ENCODE results near the gene CARD9.

CARD9 gene

DNA sequence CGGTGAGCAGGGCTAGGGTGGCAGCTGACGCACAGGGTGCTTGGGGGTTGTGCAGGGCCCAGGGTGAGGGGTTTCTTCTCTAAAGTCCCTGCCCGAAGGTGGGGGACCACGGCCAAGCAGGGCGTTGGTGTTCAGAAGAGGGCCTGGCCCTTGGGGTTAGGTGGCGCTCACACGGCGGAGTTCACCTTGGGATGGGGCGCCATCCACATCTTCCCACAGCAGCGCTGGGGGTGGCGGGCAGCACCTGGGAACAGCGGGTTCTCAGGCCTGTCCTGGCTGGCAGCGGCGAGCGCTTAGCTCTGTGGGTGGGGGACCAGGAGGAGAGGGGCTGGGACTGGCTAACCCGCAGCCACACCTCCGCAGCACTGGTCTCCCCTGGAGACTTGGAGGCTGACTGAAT is 40.0 kb downstream of the CARD9 start:
- Histone ChIP-seq H3K27me3 (ENCODE audit: insufficient read depth, low read depth, severe bottlenecking) (no peaks in the 10 kb centered on the region), H3K4me3 (ENCODE audit: low read depth, low read length) (no peak overlapping the region), H3K27ac (peak overlapping the region; percentile 18), H3K36me3 (peaks cover 71% of the 10 kb centered on the region), H3K9me3 (ENCODE audit: severe bottlenecking) (no peaks in the 10 kb centered on the region)
- TF ChIP-seq, protein P1, sequence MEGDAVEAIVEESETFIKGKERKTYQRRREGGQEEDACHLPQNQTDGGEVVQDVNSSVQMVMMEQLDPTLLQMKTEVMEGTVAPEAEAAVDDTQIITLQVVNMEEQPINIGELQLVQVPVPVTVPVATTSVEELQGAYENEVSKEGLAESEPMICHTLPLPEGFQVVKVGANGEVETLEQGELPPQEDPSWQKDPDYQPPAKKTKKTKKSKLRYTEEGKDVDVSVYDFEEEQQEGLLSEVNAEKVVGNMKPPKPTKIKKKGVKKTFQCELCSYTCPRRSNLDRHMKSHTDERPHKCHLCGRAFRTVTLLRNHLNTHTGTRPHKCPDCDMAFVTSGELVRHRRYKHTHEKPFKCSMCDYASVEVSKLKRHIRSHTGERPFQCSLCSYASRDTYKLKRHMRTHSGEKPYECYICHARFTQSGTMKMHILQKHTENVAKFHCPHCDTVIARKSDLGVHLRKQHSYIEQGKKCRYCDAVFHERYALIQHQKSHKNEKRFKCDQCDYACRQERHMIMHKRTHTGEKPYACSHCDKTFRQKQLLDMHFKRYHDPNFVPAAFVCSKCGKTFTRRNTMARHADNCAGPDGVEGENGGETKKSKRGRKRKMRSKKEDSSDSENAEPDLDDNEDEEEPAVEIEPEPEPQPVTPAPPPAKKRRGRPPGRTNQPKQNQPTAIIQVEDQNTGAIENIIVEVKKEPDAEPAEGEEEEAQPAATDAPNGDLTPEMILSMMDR (IDR thresholded peaks at IDR 0.05; ENCODE audit: low read depth, low read length) = no peak
- DNase-seq = no peak

DNA sequence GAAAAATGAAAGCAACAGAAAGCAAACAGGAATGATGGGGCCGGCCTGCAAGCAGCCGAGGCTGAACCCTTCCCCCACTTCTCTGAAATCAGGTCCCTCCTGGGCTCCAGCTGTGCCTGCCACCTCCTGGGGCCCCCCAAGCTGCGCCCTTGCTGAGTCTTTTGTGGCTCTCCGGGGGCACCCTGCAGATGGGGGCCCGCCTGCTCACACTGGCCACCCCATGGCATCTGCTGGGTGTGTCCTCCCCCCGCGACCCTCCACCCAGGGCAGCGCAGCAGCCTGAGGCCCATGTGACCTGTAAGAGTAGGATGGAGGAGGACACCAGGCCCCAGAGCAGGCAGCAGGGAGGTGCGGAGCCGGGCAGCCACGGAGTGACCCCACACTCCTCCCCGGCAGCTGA is 40.4 kb downstream of the CARD9 start:
- TF ChIP-seq, protein P1 (IDR thresholded peaks at IDR 0.05; ENCODE audit: low read depth, low read length) = no peak
- Histone ChIP-seq H3K4me3 (ENCODE audit: low read depth, low read length) (no peak overlapping the region), H3K27me3 (ENCODE audit: insufficient read depth, low read depth, severe bottlenecking) (no peaks in the 10 kb centered on the region), H3K27ac (peak overlapping the region; percentile 18), H3K36me3 (peaks cover 67% of the 10 kb centered on the region), H3K9me3 (ENCODE audit: severe bottlenecking) (no peaks in the 10 kb centered on the region)
- no peak for DNase-seq

DNA sequence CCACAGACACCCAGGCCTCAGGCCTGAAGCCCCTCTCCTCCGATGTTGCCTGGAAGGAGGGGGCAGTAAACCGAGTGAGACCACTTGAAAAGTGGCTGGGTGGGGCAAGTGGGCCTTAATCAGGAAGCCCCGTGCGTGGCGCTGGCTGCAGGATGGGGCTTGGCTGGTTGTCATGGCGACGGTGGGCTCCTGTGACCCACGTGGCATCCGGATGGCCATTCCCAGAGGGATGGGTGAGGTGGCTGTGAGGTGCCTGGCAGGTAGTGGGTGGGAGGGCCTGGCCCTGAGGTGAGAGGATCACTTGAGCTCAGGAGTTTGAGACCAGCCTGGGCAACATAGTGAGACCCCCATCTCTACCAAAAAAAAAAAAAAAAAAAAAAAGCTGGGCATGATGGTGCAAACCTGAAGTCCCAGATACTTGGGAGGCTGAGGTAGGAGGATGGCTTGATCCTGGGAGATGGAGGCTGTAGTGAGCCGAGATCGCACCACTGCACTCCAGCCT is 40.9 kb downstream of the CARD9 start:
- Histone ChIP-seq H3K36me3 (peaks cover 62% of the 10 kb centered on the region), H3K9me3 (ENCODE audit: severe bottlenecking) (no peaks in the 10 kb centered on the region), H3K27me3 (ENCODE audit: insufficient read depth, low read depth, severe bottlenecking) (no peaks in the 10 kb centered on the region), H3K27ac (no peak overlapping the region), H3K4me3 (ENCODE audit: low read depth, low read length) (no peak overlapping the region)
- TF ChIP-seq, protein P1 (IDR thresholded peaks at IDR 0.05; ENCODE audit: low read depth, low read length) = no peak
- DNase-seq = no peak

DNA sequence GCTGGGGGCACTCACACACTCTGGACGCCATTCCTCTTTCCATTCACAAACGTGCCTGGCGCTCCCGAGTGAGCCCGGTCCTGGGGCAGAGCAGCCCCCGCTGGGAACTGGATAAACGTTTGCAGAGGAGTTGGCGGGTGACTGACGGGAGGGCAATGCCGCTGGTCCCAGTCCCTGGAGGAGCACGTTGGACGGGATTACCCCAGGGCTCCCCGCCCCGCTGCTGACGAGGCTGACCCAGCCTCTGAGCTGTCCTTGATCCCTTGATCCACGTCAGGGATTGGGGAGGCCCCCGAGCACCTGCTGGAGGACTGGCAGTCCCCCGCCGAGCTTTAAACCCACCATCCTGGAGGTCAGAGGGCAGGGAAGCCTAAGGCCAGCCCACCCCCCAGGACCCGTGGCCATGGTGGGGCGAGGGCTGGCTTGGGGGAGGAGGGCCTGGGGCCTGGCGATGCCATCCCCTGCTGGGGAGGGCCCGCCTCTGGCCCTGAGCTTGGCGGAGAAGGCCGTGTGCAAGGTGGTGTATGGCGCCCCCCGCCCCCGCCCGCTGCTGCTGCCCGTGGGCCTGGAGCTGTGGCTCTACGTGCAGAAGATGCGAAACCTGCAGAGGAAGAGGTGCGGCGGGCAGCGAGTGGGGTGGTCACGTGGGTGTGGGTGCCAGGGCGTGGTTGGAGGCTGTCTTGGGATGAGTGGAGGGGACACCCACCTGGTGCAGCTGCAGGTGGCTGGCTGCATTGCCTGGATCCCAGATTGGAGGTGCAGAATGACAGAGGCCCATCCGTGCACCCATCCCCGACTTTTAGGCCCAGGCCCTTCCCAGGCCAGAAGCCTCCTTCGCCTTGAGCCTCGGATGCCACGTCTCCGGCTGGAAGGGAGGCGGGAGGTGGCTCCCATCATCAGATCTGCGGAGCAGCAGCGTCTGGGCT is 41.6 kb downstream of the CARD9 start:
- TF ChIP-seq, protein P1 (IDR thresholded peaks at IDR 0.05; ENCODE audit: low read depth, low read length) = no peak
- peak; percentile 90 for DNase-seq
- Histone ChIP-seq H3K9me3 (ENCODE audit: severe bottlenecking) (no peaks in the 10 kb centered on the region), H3K27me3 (ENCODE audit: insufficient read depth, low read depth, severe bottlenecking) (no peaks in the 10 kb centered on the region), H3K27ac (peak overlapping the region; percentile 45), H3K4me3 (ENCODE audit: low read depth, low read length) (peak overlapping the region; percentile 27), H3K36me3 (peaks cover 55% of the 10 kb centered on the region)

DNA sequence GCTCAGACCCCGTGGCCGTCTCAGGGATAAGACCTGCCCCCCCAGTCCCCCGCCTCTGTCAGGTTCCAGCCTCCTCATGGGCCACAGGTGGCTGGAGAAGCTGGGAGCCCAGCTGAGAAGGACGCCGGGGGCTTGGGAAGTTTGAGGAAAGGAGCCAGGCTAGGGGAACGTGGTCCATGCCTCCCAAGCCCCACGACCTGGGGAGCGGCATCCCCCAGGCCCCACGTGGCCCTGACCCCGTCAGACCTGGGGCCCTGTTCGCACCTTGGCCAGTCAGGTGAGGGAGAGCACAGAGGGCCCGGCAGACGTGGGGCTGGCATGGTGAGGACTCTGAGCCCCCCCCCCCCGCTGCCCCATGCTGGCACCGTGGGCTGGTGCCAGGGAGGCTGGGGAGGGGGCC is 42.4 kb downstream of the CARD9 start:
- peaks cover 47% of the 10 kb centered on the region for H3K36me3 ChIP-seq
- H3K27me3 ChIP-seq (ENCODE audit: insufficient read depth, low read depth, severe bottlenecking) = no peaks in the 10 kb centered on the region
- peak overlapping the region; percentile 45 for H3K27ac ChIP-seq
- peak overlapping the region; percentile 27 for H3K4me3 ChIP-seq (ENCODE audit: low read depth, low read length)
- H3K9me3 ChIP-seq (ENCODE audit: severe bottlenecking) = no peaks in the 10 kb centered on the region
- TF ChIP-seq, protein P1 (IDR thresholded peaks at IDR 0.05; ENCODE audit: low read depth, low read length) = no peak
- DNase-seq = no peak
